ENCODE measurements around the gene GMEB2.
A peak's percentile ranks its signal among the peaks of the same experiment; 100 is the strongest.
"Not testable (repeated sequence)": the region's sequence is repeated elsewhere in the genome, so short reads cannot be mapped to it uniquely, and the experiment has no call there.

The GMEB2 gene

GRCh38 chr20:63641792-63642523, 15.1 kb upstream of the GMEB2 start:
- peak overlapping the region; percentile 56 for H3K4me3 ChIP-seq (ENCODE audit: low read depth, low read length)
- DNase-seq (ENCODE audit: low read depth), result peak; percentile 84
- TF ChIP-seq POLR2A (IDR thresholded peaks at IDR 0.05; ENCODE audit: extremely low read depth, insufficient read length) (no peak), MYC (IDR thresholded peaks at IDR 0.05; ENCODE audit: low read depth, low read length) (no peak)
- TF ChIP-seq, protein P1, sequence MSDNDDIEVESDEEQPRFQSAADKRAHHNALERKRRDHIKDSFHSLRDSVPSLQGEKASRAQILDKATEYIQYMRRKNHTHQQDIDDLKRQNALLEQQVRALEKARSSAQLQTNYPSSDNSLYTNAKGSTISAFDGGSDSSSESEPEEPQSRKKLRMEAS (IDR thresholded peaks at IDR 0.05; ENCODE audit: low read depth, low read length), result no peak
- TF ChIP-seq, protein P2, sequence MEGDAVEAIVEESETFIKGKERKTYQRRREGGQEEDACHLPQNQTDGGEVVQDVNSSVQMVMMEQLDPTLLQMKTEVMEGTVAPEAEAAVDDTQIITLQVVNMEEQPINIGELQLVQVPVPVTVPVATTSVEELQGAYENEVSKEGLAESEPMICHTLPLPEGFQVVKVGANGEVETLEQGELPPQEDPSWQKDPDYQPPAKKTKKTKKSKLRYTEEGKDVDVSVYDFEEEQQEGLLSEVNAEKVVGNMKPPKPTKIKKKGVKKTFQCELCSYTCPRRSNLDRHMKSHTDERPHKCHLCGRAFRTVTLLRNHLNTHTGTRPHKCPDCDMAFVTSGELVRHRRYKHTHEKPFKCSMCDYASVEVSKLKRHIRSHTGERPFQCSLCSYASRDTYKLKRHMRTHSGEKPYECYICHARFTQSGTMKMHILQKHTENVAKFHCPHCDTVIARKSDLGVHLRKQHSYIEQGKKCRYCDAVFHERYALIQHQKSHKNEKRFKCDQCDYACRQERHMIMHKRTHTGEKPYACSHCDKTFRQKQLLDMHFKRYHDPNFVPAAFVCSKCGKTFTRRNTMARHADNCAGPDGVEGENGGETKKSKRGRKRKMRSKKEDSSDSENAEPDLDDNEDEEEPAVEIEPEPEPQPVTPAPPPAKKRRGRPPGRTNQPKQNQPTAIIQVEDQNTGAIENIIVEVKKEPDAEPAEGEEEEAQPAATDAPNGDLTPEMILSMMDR (IDR thresholded peaks at IDR 0.05; ENCODE audit: low read depth, low read length), result no peak

- DNase-seq (ENCODE audit: low read depth), result peak; percentile 73
- H3K4me3 ChIP-seq (ENCODE audit: low read depth, low read length), result peak overlapping the region; percentile 56
- TF ChIP-seq, protein P2 (IDR thresholded peaks at IDR 0.05; ENCODE audit: low read depth, low read length), result no peak
- TF ChIP-seq MYC (IDR thresholded peaks at IDR 0.05; ENCODE audit: low read depth, low read length) (peak; percentile 17; the same call in 1 of the 2 replicates), POLR2A (IDR thresholded peaks at IDR 0.05; ENCODE audit: extremely low read depth, insufficient read length) (peak; percentile 30)
- TF ChIP-seq, protein P1 (IDR thresholded peaks at IDR 0.05; ENCODE audit: low read depth, low read length), result no peak
Observed at GRCh38 chr20:63641146-63641791, 14.4 kb upstream of the GMEB2 start.

DNA sequence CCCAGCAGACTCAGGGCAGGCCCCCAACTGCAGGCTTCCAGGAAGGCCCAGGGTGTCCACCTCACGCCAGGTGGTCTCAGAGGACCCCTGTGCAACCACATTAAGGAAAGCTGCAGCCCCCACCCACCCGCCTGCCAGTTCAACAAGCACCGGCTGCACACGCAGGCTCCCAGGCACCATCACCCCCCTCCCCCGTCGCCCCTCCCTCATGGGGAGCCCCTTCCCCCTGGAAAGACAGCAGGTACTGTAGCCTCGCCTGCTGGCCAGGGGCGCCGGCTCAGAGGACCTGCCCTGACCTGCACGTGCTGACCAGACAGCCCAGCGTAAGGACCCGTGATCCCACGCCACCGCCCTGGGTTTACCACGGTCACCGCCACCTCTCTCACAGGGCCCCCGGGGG, 13.8 kb upstream of the GMEB2 start:
- H3K4me3 ChIP-seq (ENCODE audit: low read depth, low read length); DNase-seq (ENCODE audit: low read depth): not testable (repeated sequence)

- TF ChIP-seq MYC (IDR thresholded peaks at IDR 0.05; ENCODE audit: low read depth, low read length) (no peak), POLR2A (IDR thresholded peaks at IDR 0.05; ENCODE audit: extremely low read depth, insufficient read length) (no peak)
- TF ChIP-seq, protein P2 (IDR thresholded peaks at IDR 0.05; ENCODE audit: low read depth, low read length), result no peak
- TF ChIP-seq, protein P1 (IDR thresholded peaks at IDR 0.05; ENCODE audit: low read depth, low read length), result no peak
- DNase-seq (ENCODE audit: low read depth), result no peak
- no peak overlapping the region for H3K4me3 ChIP-seq (ENCODE audit: low read depth, low read length)
Observed at GRCh38 chr20:63640086-63640485, 13.2 kb upstream of the GMEB2 start.

DNA sequence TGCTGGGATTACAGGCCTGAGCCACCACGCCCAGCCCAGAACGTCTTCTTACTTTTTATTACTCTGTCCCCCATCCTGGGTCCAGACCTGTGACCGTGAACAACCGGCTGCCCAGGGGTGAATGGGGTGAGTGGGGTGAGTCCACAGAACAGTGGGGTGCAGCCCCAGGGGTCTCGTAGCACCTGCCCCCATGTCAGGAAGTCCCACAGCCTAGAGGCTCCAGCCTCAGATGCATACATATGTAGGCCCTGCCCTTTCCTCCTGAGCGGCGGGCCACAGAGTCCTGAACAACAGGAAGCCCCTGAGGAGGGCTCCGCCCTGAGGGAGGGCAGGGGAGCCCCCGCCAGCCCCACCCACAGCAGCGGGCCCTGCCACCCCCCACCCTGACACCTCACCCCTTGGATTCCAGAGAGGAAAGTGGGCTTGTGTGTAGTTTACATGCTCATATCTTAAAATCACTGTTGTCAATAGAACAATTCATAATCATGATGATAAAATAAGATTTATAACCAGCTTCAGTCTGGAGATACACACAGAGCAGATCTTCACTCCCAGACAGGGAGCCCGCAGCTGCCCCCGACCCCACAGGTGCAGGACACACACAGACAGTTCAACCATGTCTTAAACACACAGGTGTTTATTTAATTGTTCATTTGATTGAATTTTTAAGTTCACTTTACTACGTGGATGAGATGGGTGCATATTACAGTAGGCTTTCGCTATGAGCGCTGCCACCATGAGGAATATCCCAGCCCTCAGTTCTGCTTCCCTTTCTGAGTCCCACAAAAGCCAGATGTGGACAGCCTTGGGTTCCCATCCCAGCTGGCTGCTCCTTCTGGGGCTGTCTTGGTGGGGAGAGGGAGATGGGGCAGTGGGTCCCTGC, 12.4 kb upstream of the GMEB2 start:
- no peak overlapping the region for H3K4me3 ChIP-seq (ENCODE audit: low read depth, low read length)
- TF ChIP-seq, protein P1 (IDR thresholded peaks at IDR 0.05; ENCODE audit: low read depth, low read length), result no peak
- TF ChIP-seq POLR2A (IDR thresholded peaks at IDR 0.05; ENCODE audit: extremely low read depth, insufficient read length), result no peak
- TF ChIP-seq MYC (IDR thresholded peaks at IDR 0.05; ENCODE audit: low read depth, low read length), result no peak
- no peak for DNase-seq (ENCODE audit: low read depth)

GRCh38 chr20:63636752-63637628, 10.1 kb upstream of the GMEB2 start:
- H3K4me3 ChIP-seq (ENCODE audit: low read depth, low read length), result no peak overlapping the region
- DNase-seq (ENCODE audit: low read depth), result no peak
- TF ChIP-seq, protein P2 (IDR thresholded peaks at IDR 0.05; ENCODE audit: low read depth, low read length), result no peak
- TF ChIP-seq, protein P1 (IDR thresholded peaks at IDR 0.05; ENCODE audit: low read depth, low read length), result no peak
- no peak for TF ChIP-seq MYC (IDR thresholded peaks at IDR 0.05; ENCODE audit: low read depth, low read length)
- TF ChIP-seq POLR2A (IDR thresholded peaks at IDR 0.05; ENCODE audit: extremely low read depth, insufficient read length), result no peak
